IPS-18a (cell line): ENCODE results near the gene FIG4.

Source experiments
- H3K27ac ChIP-seq: one replicate; pipeline ENCODE4 v1.5.1; 2013; ENCODE audit warnings: low read length
- H3K27me3 ChIP-seq: one replicate; pipeline ENCODE4 v1.6.1; 2013; ENCODE audit warnings: mild to moderate bottlenecking, low read length; ENCODE audit not compliant: control insufficient read depth, insufficient read depth
- H3K36me3 ChIP-seq: one replicate; pipeline ENCODE4 v1.6.1; 2013; ENCODE audit warnings: low read depth, low read length; ENCODE audit not compliant: control insufficient read depth
- H3K4me1 ChIP-seq: one replicate; pipeline ENCODE4 v1.6.1; 2013; ENCODE audit warnings: low read depth, low read length; ENCODE audit not compliant: control insufficient read depth
- H3K4me3 ChIP-seq: one replicate; pipeline ENCODE4 v1.5.1; 2013; ENCODE audit warnings: low read length
- H3K9ac ChIP-seq: one replicate; pipeline ENCODE4 v1.6.1; 2013; ENCODE audit warnings: mild to moderate bottlenecking, low read length, moderate library complexity
- H3K9me3 ChIP-seq: one replicate; pipeline ENCODE4 v1.6.1; 2013; ENCODE audit warnings: low read depth, low read length; ENCODE audit not compliant: control insufficient read depth

FIG4 gene

GRCh38 chr6:109690737-109691621 lies at the start of gene FIG4, which contains the start of gene AK9:
TSS of gene FIG4 (plus strand) at chr6:109691296. CDS start at chr6:109691436, 140 bp downstream.
TSS of gene AK9 (minus strand) at chr6:109691202. CDS start at chr6:109675745, 15,457 bp downstream.
- H3K9ac ChIP-seq, result peak within 1 kb of the TSS; percentile 86
- no peaks in the 10 kb centered on the region for H3K9me3 ChIP-seq
- H3K27me3 ChIP-seq, result no peaks in the 10 kb centered on the region
- H3K36me3 ChIP-seq, result no peaks in the 10 kb centered on the region
- peak within 1 kb of the TSS; percentile 89 for H3K27ac ChIP-seq
- H3K4me1 ChIP-seq, result peaks cover 6% of the 10 kb centered on the region
- peak within 1 kb of the TSS; percentile 98 for H3K4me3 ChIP-seq

GRCh38 chr6:109644131-109644530 lies 47.0 kb upstream of the FIG4 start:
- Histone ChIP-seq H3K4me1 (no peaks in the 10 kb centered on the region), H3K9ac (no peak overlapping the region), H3K4me3 (no peak overlapping the region), H3K36me3 (no peaks in the 10 kb centered on the region), H3K27ac (no peak overlapping the region), H3K27me3 (no peaks in the 10 kb centered on the region), H3K9me3 (peaks cover 4% of the 10 kb centered on the region)

- no peak overlapping the region for H3K27ac ChIP-seq
- H3K4me3 ChIP-seq, result no peak overlapping the region
- no peaks in the 10 kb centered on the region for H3K9me3 ChIP-seq
- no peaks in the 10 kb centered on the region for H3K4me1 ChIP-seq
- no peaks in the 10 kb centered on the region for H3K36me3 ChIP-seq
- H3K27me3 ChIP-seq, result no peaks in the 10 kb centered on the region
- H3K9ac ChIP-seq, result no peak overlapping the region
These were observed 37.8 kb upstream of the FIG4 start for GRCh38 chr6:109653264-109653663.

- no peaks in the 10 kb centered on the region for H3K27me3 ChIP-seq
- no peaks in the 10 kb centered on the region for H3K4me1 ChIP-seq
- no peak overlapping the region for H3K9ac ChIP-seq
- no peak overlapping the region for H3K27ac ChIP-seq
- H3K4me3 ChIP-seq, result no peak overlapping the region
- H3K36me3 ChIP-seq, result no peaks in the 10 kb centered on the region
- H3K9me3 ChIP-seq, result no peaks in the 10 kb centered on the region
These were observed 35.3 kb upstream of the FIG4 start for GRCh38 chr6:109655761-109656262.

GRCh38 chr6:109660526-109661320 lies 30.4 kb upstream of the FIG4 start:
- Histone ChIP-seq H3K4me1 (no peaks in the 10 kb centered on the region), H3K4me3 (no peak overlapping the region), H3K36me3 (no peaks in the 10 kb centered on the region), H3K9me3 (no peaks in the 10 kb centered on the region), H3K27ac (no peak overlapping the region), H3K27me3 (no peaks in the 10 kb centered on the region), H3K9ac (no peak overlapping the region)

GRCh38 chr6:109662192-109662591 lies 28.9 kb upstream of the FIG4 start:
- H3K4me1 ChIP-seq, result no peaks in the 10 kb centered on the region
- no peak overlapping the region for H3K4me3 ChIP-seq
- no peaks in the 10 kb centered on the region for H3K36me3 ChIP-seq
- no peak overlapping the region for H3K27ac ChIP-seq
- no peaks in the 10 kb centered on the region for H3K9me3 ChIP-seq
- H3K9ac ChIP-seq, result no peak overlapping the region
- no peaks in the 10 kb centered on the region for H3K27me3 ChIP-seq

GRCh38 chr6:109669811-109670210 lies 21.3 kb upstream of the FIG4 start:
- no peak overlapping the region for H3K4me3 ChIP-seq
- peaks cover 3% of the 10 kb centered on the region for H3K4me1 ChIP-seq
- no peaks in the 10 kb centered on the region for H3K27me3 ChIP-seq
- H3K36me3 ChIP-seq, result no peaks in the 10 kb centered on the region
- no peaks in the 10 kb centered on the region for H3K9me3 ChIP-seq
- no peak overlapping the region for H3K9ac ChIP-seq
- H3K27ac ChIP-seq, result no peak overlapping the region

- no peak overlapping the region for H3K9ac ChIP-seq
- H3K27ac ChIP-seq, result no peak overlapping the region
- no peaks in the 10 kb centered on the region for H3K27me3 ChIP-seq
- no peaks in the 10 kb centered on the region for H3K36me3 ChIP-seq
- H3K4me1 ChIP-seq, result peaks cover 3% of the 10 kb centered on the region
- H3K9me3 ChIP-seq, result no peaks in the 10 kb centered on the region
- no peak overlapping the region for H3K4me3 ChIP-seq
These were observed 19.4 kb upstream of the FIG4 start for GRCh38 chr6:109671733-109672132.

- H3K27ac ChIP-seq, result no peak overlapping the region
- peaks cover 3% of the 10 kb centered on the region for H3K4me1 ChIP-seq
- H3K4me3 ChIP-seq, result no peak overlapping the region
- no peaks in the 10 kb centered on the region for H3K36me3 ChIP-seq
- H3K27me3 ChIP-seq, result no peaks in the 10 kb centered on the region
- no peak overlapping the region for H3K9ac ChIP-seq
- H3K9me3 ChIP-seq, result no peaks in the 10 kb centered on the region
These were observed 18.9 kb upstream of the FIG4 start for GRCh38 chr6:109672175-109672574.

- H3K4me1 ChIP-seq, result peaks cover 3% of the 10 kb centered on the region
- no peak overlapping the region for H3K4me3 ChIP-seq
- H3K9ac ChIP-seq, result no peak overlapping the region
- H3K9me3 ChIP-seq, result no peaks in the 10 kb centered on the region
- H3K27me3 ChIP-seq, result no peaks in the 10 kb centered on the region
- no peaks in the 10 kb centered on the region for H3K36me3 ChIP-seq
- H3K27ac ChIP-seq, result no peak overlapping the region
These were observed 18.3 kb upstream of the FIG4 start for GRCh38 chr6:109672839-109673238.

- Histone ChIP-seq H3K27me3 (no peaks in the 10 kb centered on the region), H3K36me3 (no peaks in the 10 kb centered on the region), H3K4me1 (peaks cover 13% of the 10 kb centered on the region), H3K4me3 (no peak overlapping the region), H3K9me3 (no peaks in the 10 kb centered on the region), H3K9ac (no peak overlapping the region), H3K27ac (no peak overlapping the region)
These were observed 14.4 kb upstream of the FIG4 start for GRCh38 chr6:109676724-109677123.
